ENCODE measurements around the gene UBAC2.
A peak's percentile ranks its signal among the peaks of the same experiment; 100 is the strongest.

UBAC2 gene

DNA sequence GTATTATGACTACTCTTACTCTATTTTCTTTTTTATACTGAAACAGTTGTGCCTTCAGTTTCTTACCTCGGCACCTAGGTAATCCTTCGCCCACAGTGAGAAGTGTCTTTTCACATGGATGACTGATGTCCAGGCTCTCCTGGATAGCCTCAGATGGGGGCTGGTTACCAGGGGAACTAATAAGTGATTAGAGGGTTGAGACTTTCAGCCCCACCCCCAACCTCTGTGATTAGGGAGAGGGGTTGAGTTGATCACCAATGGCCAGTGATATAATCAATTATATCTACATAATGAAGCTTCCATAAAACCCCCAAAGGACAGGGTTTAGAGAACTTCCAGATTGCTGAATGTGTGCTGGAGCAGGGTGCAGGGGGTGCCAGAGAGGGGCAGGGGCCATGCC is 149.5 kb downstream of the UBAC2 start:
- Histone ChIP-seq H3K4me3 (ENCODE audit: extremely low read depth, insufficient read depth, low read length, poor library complexity, severe bottlenecking) (no peak overlapping the region), H3K36me3 (ENCODE audit: control insufficient read depth, insufficient read depth, low read length) (peaks cover 54% of the 10 kb centered on the region), H3K9me3 (ENCODE audit: control insufficient read depth, low read length) (no peaks in the 10 kb centered on the region), H3K27ac (ENCODE audit: low read depth, low read length, severe bottlenecking) (no peak overlapping the region), H3K4me1 (ENCODE audit: control insufficient read depth, insufficient read depth, low read length, poor library complexity, severe bottlenecking) (peaks cover 5% of the 10 kb centered on the region)
- 86% methylated on average over 2 of the region's 2 CpGs; no CpG with 5 or more reads in 1 of the 2 experiments for WGBS, 2 experiments (ENCODE audit: insufficient coverage in 2 of 2)

DNA sequence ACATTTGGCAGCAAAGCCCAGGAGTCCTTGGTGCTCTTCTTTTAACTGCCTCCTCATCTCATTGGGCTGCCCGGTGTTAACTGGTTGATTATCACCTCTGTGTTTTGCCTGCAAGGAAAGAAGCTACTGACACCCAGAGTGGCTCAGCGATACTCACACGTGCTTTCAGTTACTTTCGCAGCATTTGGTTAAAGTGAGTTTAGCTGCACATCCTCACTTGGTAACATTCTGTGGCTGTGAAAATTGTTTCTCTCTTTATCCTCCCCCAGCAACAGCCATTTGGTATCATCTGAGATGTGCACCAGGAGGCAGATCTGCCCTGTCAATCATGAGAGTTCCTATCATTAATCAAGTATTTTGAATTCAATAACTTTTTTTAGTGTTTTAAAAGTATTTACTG is 151.1 kb downstream of the UBAC2 start:
- H3K4me1 ChIP-seq (ENCODE audit: control insufficient read depth, insufficient read depth, low read length, poor library complexity, severe bottlenecking): peaks cover 15% of the 10 kb centered on the region
- H3K27ac ChIP-seq (ENCODE audit: low read depth, low read length, severe bottlenecking): no peak overlapping the region
- no peak overlapping the region for H3K4me3 ChIP-seq (ENCODE audit: extremely low read depth, insufficient read depth, low read length, poor library complexity, severe bottlenecking)
- no peaks in the 10 kb centered on the region for H3K9me3 ChIP-seq (ENCODE audit: control insufficient read depth, low read length)
- H3K36me3 ChIP-seq (ENCODE audit: control insufficient read depth, insufficient read depth, low read length): peaks cover 42% of the 10 kb centered on the region
- WGBS, 2 experiments (ENCODE audit: insufficient coverage in 2 of 2): 90 to 92% methylated on average over 3 to 4 of the region's 4 CpGs

- Histone ChIP-seq H3K27ac (ENCODE audit: low read depth, low read length, severe bottlenecking) (no peak overlapping the region), H3K4me3 (ENCODE audit: extremely low read depth, insufficient read depth, low read length, poor library complexity, severe bottlenecking) (no peak overlapping the region), H3K9me3 (ENCODE audit: control insufficient read depth, low read length) (no peaks in the 10 kb centered on the region), H3K36me3 (ENCODE audit: control insufficient read depth, insufficient read depth, low read length) (peaks cover 41% of the 10 kb centered on the region), H3K4me1 (ENCODE audit: control insufficient read depth, insufficient read depth, low read length, poor library complexity, severe bottlenecking) (peaks cover 22% of the 10 kb centered on the region)
- WGBS, 2 experiments (ENCODE audit: insufficient coverage in 2 of 2): 91 to 96% methylated on average over 11 to 14 of the region's 17 CpGs
Observed at GRCh38 chr13:99352351-99353245, 151.9 kb downstream of the UBAC2 start.

GRCh38 chr13:99353246-99353600 is 152.6 kb downstream of the UBAC2 start:
- 93% methylated on average over 2 of the region's 2 CpGs; no CpG with 5 or more reads in 1 of the 2 experiments for WGBS, 2 experiments (ENCODE audit: insufficient coverage in 2 of 2)
- Histone ChIP-seq H3K9me3 (ENCODE audit: control insufficient read depth, low read length) (no peaks in the 10 kb centered on the region), H3K27ac (ENCODE audit: low read depth, low read length, severe bottlenecking) (no peak overlapping the region), H3K4me1 (ENCODE audit: control insufficient read depth, insufficient read depth, low read length, poor library complexity, severe bottlenecking) (peaks cover 23% of the 10 kb centered on the region), H3K36me3 (ENCODE audit: control insufficient read depth, insufficient read depth, low read length) (peaks cover 41% of the 10 kb centered on the region), H3K4me3 (ENCODE audit: extremely low read depth, insufficient read depth, low read length, poor library complexity, severe bottlenecking) (no peak overlapping the region)

DNA sequence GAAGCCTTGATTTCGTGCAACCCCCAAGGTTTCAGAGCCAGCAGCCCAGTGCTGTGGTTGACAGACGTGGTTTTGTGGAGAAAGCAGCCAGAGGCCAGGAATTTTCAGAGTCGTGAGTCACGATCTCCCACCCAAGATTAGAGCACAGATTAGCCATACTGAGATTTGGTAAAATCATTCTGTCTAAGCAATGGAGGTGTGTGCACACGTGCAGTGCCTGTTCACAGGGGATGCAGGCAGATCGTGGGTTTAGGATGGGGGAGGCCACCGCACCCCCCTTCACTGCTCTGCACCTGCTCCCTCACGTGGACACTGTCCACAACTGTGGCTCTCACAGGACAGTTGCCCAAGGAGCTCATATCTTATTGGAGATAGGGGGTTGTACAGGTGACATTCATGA is 153.2 kb downstream of the UBAC2 start:
- Histone ChIP-seq H3K9me3 (ENCODE audit: control insufficient read depth, low read length) (no peaks in the 10 kb centered on the region), H3K27ac (ENCODE audit: low read depth, low read length, severe bottlenecking) (no peak overlapping the region), H3K36me3 (ENCODE audit: control insufficient read depth, insufficient read depth, low read length) (peaks cover 43% of the 10 kb centered on the region), H3K4me3 (ENCODE audit: extremely low read depth, insufficient read depth, low read length, poor library complexity, severe bottlenecking) (no peak overlapping the region), H3K4me1 (ENCODE audit: control insufficient read depth, insufficient read depth, low read length, poor library complexity, severe bottlenecking) (peaks cover 23% of the 10 kb centered on the region)
- WGBS, 2 experiments (ENCODE audit: insufficient coverage in 2 of 2): 90 to 94% methylated on average over 4 to 8 of the region's 8 CpGs

- H3K27ac ChIP-seq (ENCODE audit: low read depth, low read length, severe bottlenecking): no peak overlapping the region
- H3K9me3 ChIP-seq (ENCODE audit: control insufficient read depth, low read length): no peaks in the 10 kb centered on the region
- WGBS, 2 experiments (ENCODE audit: insufficient coverage in 2 of 2): 81 to 95% methylated on average over 6 to 7 of the region's 8 CpGs
- peaks cover 23% of the 10 kb centered on the region for H3K4me1 ChIP-seq (ENCODE audit: control insufficient read depth, insufficient read depth, low read length, poor library complexity, severe bottlenecking)
- H3K4me3 ChIP-seq (ENCODE audit: extremely low read depth, insufficient read depth, low read length, poor library complexity, severe bottlenecking): no peak overlapping the region
- peaks cover 41% of the 10 kb centered on the region for H3K36me3 ChIP-seq (ENCODE audit: control insufficient read depth, insufficient read depth, low read length)
Observed at GRCh38 chr13:99354371-99354951, 153.8 kb downstream of the UBAC2 start.

DNA sequence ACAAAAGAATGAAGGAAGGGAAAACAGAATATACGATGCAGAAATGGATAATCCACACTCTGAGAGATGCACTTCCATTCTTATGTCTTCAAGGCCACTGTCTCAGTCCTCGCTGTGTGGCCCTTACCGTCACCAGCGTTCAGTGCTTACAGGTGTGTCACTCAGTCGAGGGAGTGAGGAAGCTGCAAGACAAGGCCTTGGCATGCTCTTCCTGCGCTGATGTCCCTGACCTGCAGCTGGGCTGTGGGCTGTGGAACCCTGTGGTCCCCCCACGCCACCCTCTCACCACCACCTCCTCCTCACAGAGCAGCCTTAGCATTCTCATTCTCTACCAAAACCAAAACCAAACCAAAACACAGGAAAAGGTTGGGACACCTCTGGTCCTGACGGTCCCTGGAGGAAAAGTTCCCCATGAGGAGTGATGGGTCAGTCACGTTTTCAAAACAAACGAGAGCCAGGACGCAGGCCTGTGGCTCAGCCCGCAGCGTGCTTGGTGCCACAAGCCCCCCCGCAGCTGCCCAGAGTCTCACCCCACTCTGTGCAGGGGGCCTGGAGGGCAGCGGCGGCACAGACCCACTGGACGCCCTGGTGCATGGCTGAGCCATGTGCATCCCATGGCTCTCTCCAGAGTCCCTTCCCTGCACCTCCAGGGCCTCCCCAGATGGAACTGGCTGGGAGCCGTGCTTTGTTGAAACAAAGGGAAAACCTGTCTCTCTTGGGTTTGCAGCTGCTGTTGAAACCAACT is 154.8 kb downstream of the UBAC2 start:
- 93 to 97% methylated on average over 17 of the region's 18 CpGs for WGBS, 2 experiments (ENCODE audit: insufficient coverage in 2 of 2)
- Histone ChIP-seq H3K4me1 (ENCODE audit: control insufficient read depth, insufficient read depth, low read length, poor library complexity, severe bottlenecking) (peaks cover 23% of the 10 kb centered on the region), H3K4me3 (ENCODE audit: extremely low read depth, insufficient read depth, low read length, poor library complexity, severe bottlenecking) (no peak overlapping the region), H3K27ac (ENCODE audit: low read depth, low read length, severe bottlenecking) (peak overlapping the region; percentile 75), H3K36me3 (ENCODE audit: control insufficient read depth, insufficient read depth, low read length) (peaks cover 48% of the 10 kb centered on the region), H3K9me3 (ENCODE audit: control insufficient read depth, low read length) (no peaks in the 10 kb centered on the region)

DNA sequence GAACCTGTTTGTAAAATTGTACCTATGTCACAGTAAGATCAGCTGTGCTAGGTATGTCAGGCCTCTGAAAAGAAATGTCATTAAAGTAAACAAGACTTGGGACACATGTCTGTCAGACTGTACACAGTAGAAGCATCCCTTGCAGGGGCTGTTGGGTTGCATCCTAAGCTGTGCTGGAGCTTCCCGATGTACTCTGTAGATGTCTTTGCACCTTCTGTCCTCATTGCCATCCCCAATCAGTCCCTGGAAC is 155.3 kb downstream of the UBAC2 start:
- Histone ChIP-seq H3K36me3 (ENCODE audit: control insufficient read depth, insufficient read depth, low read length) (peaks cover 48% of the 10 kb centered on the region), H3K4me1 (ENCODE audit: control insufficient read depth, insufficient read depth, low read length, poor library complexity, severe bottlenecking) (peaks cover 23% of the 10 kb centered on the region), H3K4me3 (ENCODE audit: extremely low read depth, insufficient read depth, low read length, poor library complexity, severe bottlenecking) (no peak overlapping the region), H3K27ac (ENCODE audit: low read depth, low read length, severe bottlenecking) (peak overlapping the region; percentile 75), H3K9me3 (ENCODE audit: control insufficient read depth, low read length) (no peaks in the 10 kb centered on the region)
- WGBS, 2 experiments (ENCODE audit: insufficient coverage in 2 of 2): 88 to 93% methylated on average over 1 of the region's 1 CpG

- WGBS, 2 experiments (ENCODE audit: insufficient coverage in 2 of 2): 75 to 76% methylated on average over 6 to 8 of the region's 10 CpGs
Observed at GRCh38 chr13:99356262-99357091, 155.8 kb downstream of the UBAC2 start.

DNA sequence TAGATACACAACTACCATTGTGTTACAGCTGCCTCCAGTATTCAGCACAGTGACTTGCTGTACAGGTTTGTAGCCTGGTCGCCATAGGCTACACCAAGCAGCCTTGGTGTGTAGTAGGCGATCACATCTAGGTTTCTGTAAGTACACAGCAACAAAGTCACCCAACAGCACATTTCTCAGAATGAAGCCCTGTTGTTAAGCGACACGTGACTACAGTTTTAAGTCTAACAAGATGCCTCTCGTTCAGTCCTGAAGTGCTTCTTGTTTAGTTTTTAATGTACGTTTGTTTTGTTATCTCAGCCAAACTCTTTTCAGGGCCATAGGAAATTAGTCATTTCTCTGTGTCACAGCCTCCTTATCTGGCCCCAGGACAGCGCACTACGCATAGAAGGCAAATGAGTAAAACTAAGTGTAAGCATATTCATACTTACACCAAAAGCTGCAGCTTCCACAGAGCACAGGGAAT is 156.5 kb downstream of the UBAC2 start:
- WGBS, 2 experiments (ENCODE audit: insufficient coverage in 2 of 2): 87 to 100% methylated on average over 4 to 6 of the region's 8 CpGs
- H3K27ac ChIP-seq (ENCODE audit: low read depth, low read length, severe bottlenecking): peak overlapping the region; percentile 75
- peaks cover 52% of the 10 kb centered on the region for H3K36me3 ChIP-seq (ENCODE audit: control insufficient read depth, insufficient read depth, low read length)
- no peaks in the 10 kb centered on the region for H3K9me3 ChIP-seq (ENCODE audit: control insufficient read depth, low read length)
- H3K4me1 ChIP-seq (ENCODE audit: control insufficient read depth, insufficient read depth, low read length, poor library complexity, severe bottlenecking): peaks cover 23% of the 10 kb centered on the region
- no peak overlapping the region for H3K4me3 ChIP-seq (ENCODE audit: extremely low read depth, insufficient read depth, low read length, poor library complexity, severe bottlenecking)

More at GRCh38 chr13:99356262-99357091, 155.8 kb downstream of the UBAC2 start:
- Histone ChIP-seq H3K36me3 (ENCODE audit: control insufficient read depth, insufficient read depth, low read length) (peaks cover 49% of the 10 kb centered on the region), H3K4me3 (ENCODE audit: extremely low read depth, insufficient read depth, low read length, poor library complexity, severe bottlenecking) (no peak overlapping the region), H3K9me3 (ENCODE audit: control insufficient read depth, low read length) (no peaks in the 10 kb centered on the region), H3K27ac (ENCODE audit: low read depth, low read length, severe bottlenecking) (peak overlapping the region; percentile 75), H3K4me1 (ENCODE audit: control insufficient read depth, insufficient read depth, low read length, poor library complexity, severe bottlenecking) (peaks cover 23% of the 10 kb centered on the region)

All from mesodermal cell (in vitro differentiated cells).